Astrocyte (in vitro differentiated cells and primary cell): ENCODE results near the gene SNRNP70. TPM values are rescaled to one million over a fixed set of nuclear protein-coding genes. Genes with fewer than 3 reads are reported as not detected.
A peak's percentile ranks its signal among the peaks of the same experiment; 100 is the strongest.

Experiments
- DNase-seq: peaks from one replicate; pipeline ENCODE4 v3.0.0-alpha.2; 2010; ENCODE audit warnings: low read depth
- FAIRE-seq: peaks from 2 replicates; lab custom pipeline; 2011; peaks lifted over from hg19 to GRCh38; lab: Jason Lieb, UNC
- H2AFZ ChIP-seq: 2 replicates; pipeline ENCODE4 v1.6.0; 2012; ENCODE audit warnings: low read depth, low read length, inconsistent platforms
- H3K27ac ChIP-seq: 2 replicates; pipeline ENCODE4 v1.5.1; 2011; ENCODE audit warnings: low read depth, low read length, inconsistent platforms
- H3K27me3 ChIP-seq: 2 replicates; pipeline ENCODE4 v1.6.0; 2011; ENCODE audit warnings: low read length, inconsistent platforms; ENCODE audit not compliant: insufficient read depth
- H3K36me3 ChIP-seq: 2 replicates; pipeline ENCODE4 v1.5.1; 2011; ENCODE audit warnings: low read length, inconsistent platforms; ENCODE audit not compliant: insufficient read depth
- H3K4me1 ChIP-seq: 2 replicates; pipeline ENCODE4 v1.5.1; 2011; ENCODE audit warnings: low read length, inconsistent platforms; ENCODE audit not compliant: insufficient read depth
- H3K4me2 ChIP-seq: 2 replicates; pipeline ENCODE4 v1.6.0; 2012; ENCODE audit warnings: low read length, inconsistent platforms
- H3K4me3 ChIP-seq: 2 replicates; pipeline ENCODE4 v1.5.1; 2011; ENCODE audit warnings: low read depth, mild to moderate bottlenecking, low read length, inconsistent platforms; ENCODE audit not compliant: insufficient read depth
- H3K79me2 ChIP-seq: 2 replicates; pipeline ENCODE4 v1.6.0; 2012; ENCODE audit warnings: mild to moderate bottlenecking, low read length, inconsistent platforms; ENCODE audit not compliant: insufficient read depth
- H3K9ac ChIP-seq: 2 replicates; pipeline ENCODE4 v1.6.0; 2012; ENCODE audit warnings: mild to moderate bottlenecking, low read length, inconsistent platforms
- H3K9me3 ChIP-seq: 2 replicates; pipeline ENCODE4 v1.5.1; 2012; ENCODE audit warnings: low read depth, mild to moderate bottlenecking, low read length, inconsistent platforms; ENCODE audit not compliant: insufficient read depth
- H4K20me1 ChIP-seq: 2 replicates; pipeline ENCODE4 v1.6.0; 2012; ENCODE audit warnings: low read length, inconsistent platforms; ENCODE audit not compliant: insufficient read depth
- H3K27ac Mint-ChIP-seq: one replicate; pipeline ENCODE4 v1.8.0; 2021; ENCODE audit warnings: mild to moderate bottlenecking, mixed read lengths; ENCODE audit not compliant: unreplicated experiment
- H3K27me3 Mint-ChIP-seq: one replicate; pipeline ENCODE4 v1.8.0; 2021; ENCODE audit warnings: low read depth, mixed read lengths; ENCODE audit not compliant: unreplicated experiment
- H3K36me3 Mint-ChIP-seq: one replicate; pipeline ENCODE4 v1.8.0; 2021; ENCODE audit warnings: low read depth, mixed read lengths; ENCODE audit not compliant: unreplicated experiment
- H3K4me1 Mint-ChIP-seq: one replicate; pipeline ENCODE4 v1.8.0; 2021; ENCODE audit warnings: low read depth, mixed read lengths; ENCODE audit not compliant: unreplicated experiment
- H3K4me3 Mint-ChIP-seq: one replicate; pipeline ENCODE4 v1.8.0; 2021; ENCODE audit warnings: mild to moderate bottlenecking, moderate library complexity, mixed read lengths; ENCODE audit not compliant: unreplicated experiment
- H3K9me3 Mint-ChIP-seq: one replicate; pipeline ENCODE4 v1.8.0; 2021; ENCODE audit warnings: mild to moderate bottlenecking, mixed read lengths; ENCODE audit not compliant: unreplicated experiment
- CTCF ChIP-seq: IDR thresholded peaks from 2 replicates; pipeline ENCODE4 v1.5.1; 2011; ENCODE audit warnings: low read depth, mild to moderate bottlenecking, inconsistent platforms, low read length, moderate library complexity; ENCODE audit not compliant: insufficient read depth
- EZH2 ChIP-seq: IDR thresholded peaks from 2 replicates; pipeline ENCODE4 v1.6.1; 2012; ENCODE audit warnings: mild to moderate bottlenecking, low read length, inconsistent platforms; ENCODE audit not compliant: insufficient read depth
- total RNA-seq: library from RNA; stranded (reverse); gene quantifications from 2 replicates; pipeline ENCODE4 v1.2.1, GENCODE V29; 2021

Gene SNRNP70
- total RNA-seq, 1 donor from 2014 or later = 177 TPM

DNA sequence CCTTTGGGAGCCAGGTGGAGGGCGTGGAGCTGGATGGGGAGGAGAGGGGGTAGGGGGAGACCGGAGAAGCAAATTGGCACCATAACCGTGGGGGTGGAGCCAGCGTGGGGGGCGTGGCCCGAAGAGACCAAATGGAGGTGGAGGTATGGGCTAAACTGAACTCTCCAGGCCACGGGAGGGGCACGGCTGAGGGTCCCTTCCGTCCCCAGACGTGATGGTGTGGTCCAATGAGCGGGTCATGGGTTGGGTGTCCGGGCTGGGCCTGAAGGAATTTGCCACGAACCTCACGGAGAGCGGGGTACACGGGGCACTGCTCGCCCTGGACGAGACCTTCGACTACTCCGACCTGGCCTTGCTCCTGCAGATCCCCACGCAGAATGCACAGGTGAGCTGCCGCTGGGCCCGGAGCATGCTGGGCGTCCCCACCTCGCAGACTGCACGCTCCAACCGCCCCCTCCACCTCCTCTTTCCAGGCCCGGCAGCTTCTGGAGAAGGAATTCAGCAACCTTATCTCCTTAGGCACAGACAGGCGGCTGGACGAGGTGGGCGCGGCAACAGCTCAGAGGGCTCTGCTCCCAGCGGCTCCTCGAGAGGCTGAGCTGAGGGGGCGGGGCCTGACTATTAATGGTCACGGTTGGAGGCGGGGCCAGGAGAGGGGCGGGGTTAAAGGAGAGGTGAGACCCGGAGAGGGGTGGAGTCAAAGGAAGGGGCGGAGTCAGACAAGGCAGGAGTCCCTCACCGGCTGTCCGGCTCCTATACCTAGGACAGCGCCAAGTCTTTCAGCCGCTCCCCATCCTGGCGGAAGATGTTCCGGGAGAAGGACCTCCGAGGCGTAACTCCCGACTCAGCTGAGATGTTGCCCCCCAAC is 63.8 kb downstream of the SNRNP70 start:
- Histone ChIP-seq H3K4me1 (peaks cover 8% of the 10 kb centered on the region), H3K9me3 (no peaks in the 10 kb centered on the region), H3K36me3 (no peaks in the 10 kb centered on the region), H3K4me2 (peak overlapping the region; percentile 97), H3K27me3 (no peaks in the 10 kb centered on the region), H3K4me3 (peak overlapping the region; percentile 83), H3K27ac (peak overlapping the region; percentile 19), H2AFZ (peak overlapping the region; percentile 87), H3K79me2 (no peaks in the 10 kb centered on the region), H4K20me1 (no peaks in the 10 kb centered on the region), H3K9ac (peak overlapping the region; percentile 84)
- no peak for FAIRE-seq
- H3K36me3 Mint-ChIP-seq = peaks cover 4% of the 10 kb centered on the region
- H3K4me3 Mint-ChIP-seq = peak overlapping the region; percentile 85
- no peaks in the 10 kb centered on the region for H3K4me1 Mint-ChIP-seq
- peaks cover 19% of the 10 kb centered on the region for H3K27me3 Mint-ChIP-seq
- H3K9me3 Mint-ChIP-seq = peaks cover 9% of the 10 kb centered on the region
- peak; percentile 67 for DNase-seq
- no peak for TF ChIP-seq CTCF
- no peak for TF ChIP-seq EZH2
- no peak overlapping the region for H3K27ac Mint-ChIP-seq

DNA sequence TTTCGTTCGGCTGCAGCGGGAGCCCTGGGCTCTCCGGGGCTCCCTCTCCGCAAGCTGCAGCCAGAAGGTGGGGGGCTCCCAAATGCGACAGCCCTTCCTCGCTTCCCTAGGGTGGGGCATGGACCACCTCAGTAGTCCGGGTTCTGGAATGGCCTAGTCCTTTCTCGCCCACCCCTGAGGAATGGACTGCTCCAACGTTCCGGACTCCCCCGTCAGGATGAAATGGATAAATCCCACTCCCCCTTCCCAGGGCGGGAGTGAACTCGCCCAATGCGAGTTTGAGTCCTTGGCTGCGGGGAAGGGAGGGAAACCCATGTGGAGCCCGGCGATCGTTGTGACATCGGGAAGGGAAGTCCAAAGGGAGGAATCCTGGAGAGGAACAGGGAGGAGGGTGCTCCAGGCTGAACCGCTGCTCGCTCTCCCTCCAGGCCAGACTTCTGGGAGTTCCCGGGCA is 64.4 kb downstream of the SNRNP70 start:
- Mint-ChIP-seq H3K27ac (peak overlapping the region; percentile 41), H3K36me3 (peaks cover 8% of the 10 kb centered on the region), H3K4me3 (peak overlapping the region; percentile 85), H3K9me3 (peaks cover 16% of the 10 kb centered on the region), H3K27me3 (peaks cover 26% of the 10 kb centered on the region), H3K4me1 (no peaks in the 10 kb centered on the region)
- no peaks in the 10 kb centered on the region for H3K79me2 ChIP-seq
- DNase-seq (peak; percentile 77), FAIRE-seq (no peak)
- H3K4me2 ChIP-seq = peak overlapping the region; percentile 97
- TF ChIP-seq CTCF = no peak
- no peak for TF ChIP-seq EZH2
- peaks cover 8% of the 10 kb centered on the region for H3K4me1 ChIP-seq
- H3K4me3 ChIP-seq = peak overlapping the region; percentile 83
- H3K36me3 ChIP-seq = no peaks in the 10 kb centered on the region
- H3K9me3 ChIP-seq = no peaks in the 10 kb centered on the region
- H3K9ac ChIP-seq = peak overlapping the region; percentile 84
- no peaks in the 10 kb centered on the region for H4K20me1 ChIP-seq
- peak overlapping the region; percentile 87 for H2AFZ ChIP-seq
- H3K27ac ChIP-seq = peak overlapping the region; percentile 43
- H3K27me3 ChIP-seq = no peaks in the 10 kb centered on the region
